HG02840 (cell line): ENCODE data around the gene CARS2.
"Not testable (repeated sequence)": the region's sequence is repeated elsewhere in the genome, so short reads cannot be mapped to it uniquely, and the experiment has no call there.

Experiments used
- ATAC-seq: cut with Tn5 transposase; IDR thresholded peaks from one replicate; pipeline ENCODE4 v1.9.1; 2021; ENCODE audit warnings: mild to moderate bottlenecking, moderate library complexity, moderate number of reproducible peaks; ENCODE audit not compliant: unreplicated experiment, low FRiP score

Gene CARS2

DNA sequence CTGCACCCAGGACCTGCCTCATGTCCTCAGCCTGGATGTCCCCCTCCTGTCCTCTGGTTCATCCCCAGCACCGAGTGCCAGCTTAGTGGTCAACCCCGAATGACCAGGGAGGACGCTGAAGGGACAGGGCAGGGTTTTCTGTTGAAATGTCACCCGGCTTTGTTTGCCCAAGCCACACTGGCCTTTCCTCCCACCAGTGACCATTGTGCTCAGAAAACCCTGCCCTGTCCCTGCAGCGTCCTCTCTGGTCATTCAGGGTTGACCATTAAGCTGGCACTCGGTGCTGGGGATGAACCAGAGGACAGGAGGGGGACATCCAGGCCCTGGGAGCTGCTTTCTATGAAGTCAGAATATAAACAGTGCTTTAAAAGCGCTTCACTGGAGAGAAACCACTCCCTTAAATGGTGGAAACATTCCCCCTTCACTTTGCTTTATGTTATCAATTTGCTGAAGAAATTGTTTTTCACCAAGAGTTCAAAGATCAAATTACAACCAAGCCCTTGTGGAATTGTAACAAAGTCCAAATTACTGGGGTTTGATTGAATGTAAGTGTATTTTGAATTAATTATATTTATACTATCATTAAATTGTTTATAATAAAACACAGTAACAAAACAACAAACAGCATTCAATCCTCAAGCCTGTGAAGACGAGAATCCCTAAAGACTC is 21.4 kb downstream of the CARS2 start:
- no peak for ATAC-seq

DNA sequence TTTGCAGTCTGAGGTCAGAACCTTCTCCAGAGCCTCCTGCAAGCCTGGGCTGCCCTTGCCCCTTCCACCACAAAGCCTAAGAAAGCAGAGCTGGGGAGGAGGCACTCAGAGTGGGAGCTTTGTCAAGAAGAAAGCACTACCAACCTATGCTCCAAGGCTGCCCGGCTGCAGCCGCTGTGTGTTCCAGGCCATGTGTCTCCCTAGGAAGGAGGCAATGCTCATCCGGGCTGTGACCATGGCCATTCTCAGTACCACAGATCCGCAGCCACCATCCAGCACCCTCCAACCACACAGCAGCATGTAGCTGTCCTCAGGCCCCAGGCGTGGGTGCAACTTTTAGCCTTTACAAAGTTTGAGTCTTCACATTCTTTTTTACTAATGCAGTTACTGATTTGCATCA is 22.0 kb downstream of the CARS2 start:
- no peak for ATAC-seq

DNA sequence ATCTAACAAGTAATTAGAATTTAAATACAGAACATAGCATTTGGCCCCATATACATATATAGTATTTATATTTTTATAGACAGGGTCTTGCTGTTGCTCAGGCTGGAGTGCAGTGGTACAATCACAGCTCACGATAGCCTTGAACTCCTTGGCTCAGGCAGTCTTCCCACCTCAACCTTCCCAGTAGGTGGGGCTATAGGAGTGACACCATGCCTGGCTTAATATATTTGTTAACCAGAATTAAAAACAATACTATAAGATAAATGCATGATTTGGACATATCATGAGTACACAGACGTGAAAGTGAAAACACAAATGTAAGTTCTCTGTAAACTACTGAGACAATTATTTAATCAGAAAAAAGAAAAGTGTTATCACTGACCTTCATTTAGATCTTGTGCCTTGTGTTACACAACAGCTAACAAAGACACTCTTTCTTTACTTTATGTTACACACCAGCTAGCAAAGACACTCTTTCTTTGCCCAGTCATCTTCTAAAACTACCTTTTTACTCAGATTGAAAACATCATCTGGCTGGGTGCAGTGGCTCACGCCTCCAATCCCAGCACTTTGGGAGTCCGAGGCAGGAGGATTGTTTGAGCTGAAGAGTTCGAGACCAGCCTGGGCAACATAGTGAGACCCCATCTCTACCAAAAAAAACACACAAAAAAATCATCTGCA is 22.6 kb downstream of the CARS2 start:
- no peak for ATAC-seq

- ATAC-seq: no peak
Measured at GRCh38 chr13:110682746-110683145, 23.2 kb downstream of the CARS2 start.

- no peak for ATAC-seq
Measured at GRCh38 chr13:110681868-110682550, 23.9 kb downstream of the CARS2 start.

GRCh38 chr13:110680852-110681251 is 25.1 kb downstream of the CARS2 start:
- ATAC-seq: no peak

DNA sequence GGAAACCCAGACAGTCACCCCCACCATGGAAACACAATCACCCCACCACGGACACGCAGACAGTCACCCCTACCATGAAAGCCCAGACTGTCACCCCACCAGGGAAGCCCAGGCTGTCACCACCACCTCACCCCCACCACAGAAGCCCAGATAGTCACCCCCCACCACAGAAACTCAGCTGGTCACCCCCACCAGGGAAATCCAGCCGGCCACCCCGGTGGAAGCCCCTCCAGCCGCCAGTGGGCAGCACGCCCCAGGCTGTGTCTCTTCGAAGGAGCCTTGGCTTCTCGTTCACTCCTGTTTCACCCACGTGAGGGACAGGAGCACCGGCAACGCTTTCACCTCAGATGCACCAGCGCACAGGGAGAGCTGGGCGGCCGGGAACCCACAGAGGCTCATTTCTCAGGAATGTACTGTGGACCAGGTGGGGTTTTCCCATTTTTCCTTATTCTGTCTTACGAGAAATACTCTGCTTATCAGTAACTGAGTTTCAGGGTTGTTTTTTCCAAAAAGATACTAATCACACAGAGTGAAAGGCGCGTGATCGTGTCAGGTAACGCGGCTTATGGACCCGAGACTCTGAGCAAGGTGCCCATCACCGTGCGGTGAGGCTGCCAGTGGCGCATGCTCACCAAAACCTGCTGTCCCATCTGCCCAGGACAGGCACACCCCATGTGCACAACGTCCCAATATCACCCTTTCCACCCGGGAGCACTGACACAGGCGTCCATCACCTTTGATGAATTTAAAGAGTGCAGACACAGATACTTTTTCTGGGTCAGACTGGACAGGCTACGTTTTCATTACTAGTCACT is 28.0 kb downstream of the CARS2 start:
- no peak for ATAC-seq

DNA sequence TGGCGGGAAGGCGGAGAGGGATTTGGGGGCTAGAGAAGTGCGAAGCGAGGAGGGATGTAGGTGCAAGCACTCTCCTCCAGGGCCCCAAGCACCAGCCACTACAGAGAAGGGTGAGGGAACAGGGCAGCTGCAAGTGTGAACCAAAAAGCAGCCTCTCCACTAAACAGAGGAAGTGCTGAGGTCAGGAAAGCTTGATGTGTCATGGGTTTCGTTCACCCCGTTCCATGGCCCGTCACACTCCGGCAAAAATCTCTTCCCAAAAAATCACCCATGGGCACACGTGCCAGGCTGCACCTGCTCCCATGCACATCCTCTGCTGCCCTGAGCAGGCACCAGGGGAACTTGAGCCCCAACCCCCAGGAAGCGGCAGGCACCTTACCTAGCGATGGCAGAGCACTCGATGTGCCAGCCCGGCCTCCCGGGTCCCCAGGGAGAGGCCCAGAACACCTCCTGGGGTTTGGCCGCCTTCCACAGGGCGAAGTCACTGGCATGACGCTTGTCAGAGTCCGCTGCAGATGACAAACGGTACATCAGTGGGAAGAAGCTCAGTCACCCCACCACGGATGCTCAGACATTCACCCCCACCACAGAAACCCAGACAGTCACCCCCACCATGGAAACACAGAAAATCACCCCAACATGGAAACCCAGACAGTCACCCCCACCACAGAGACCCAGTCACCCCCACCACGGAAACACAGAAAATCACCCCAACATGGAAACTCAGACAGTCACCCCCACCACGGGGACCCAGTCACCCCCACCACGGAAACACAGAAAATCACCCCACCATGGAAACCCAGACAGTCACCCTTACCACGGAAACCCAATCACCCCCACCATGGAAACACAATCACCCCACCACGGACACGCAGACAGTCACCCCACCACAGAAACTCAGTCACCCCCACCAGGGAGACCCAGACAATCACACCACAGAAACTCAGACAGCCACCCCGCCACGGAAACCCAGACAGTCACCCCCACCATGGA is 29.0 kb downstream of the CARS2 start:
- peak; percentile 67 for ATAC-seq

DNA sequence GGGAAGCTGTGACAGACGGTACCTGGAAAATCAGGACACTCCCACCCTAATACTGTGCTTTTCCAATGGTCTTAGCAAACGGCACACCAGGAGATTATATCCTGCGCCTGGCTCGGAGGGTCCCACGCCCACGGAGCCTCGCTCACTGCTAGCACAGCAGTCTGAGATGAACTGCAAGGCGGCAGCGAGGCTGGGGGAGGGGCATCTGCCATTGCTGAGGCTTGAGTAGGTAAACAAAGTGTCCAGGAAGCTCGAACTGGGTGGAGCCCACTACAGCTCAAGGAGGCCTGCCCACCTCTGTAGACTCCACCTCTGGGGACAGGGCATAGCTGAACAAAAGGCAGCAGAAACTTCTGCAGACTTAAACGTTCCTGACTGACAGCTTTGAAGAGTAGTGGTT is 36.1 kb downstream of the CARS2 start:
- ATAC-seq: not testable (repeated sequence)

DNA sequence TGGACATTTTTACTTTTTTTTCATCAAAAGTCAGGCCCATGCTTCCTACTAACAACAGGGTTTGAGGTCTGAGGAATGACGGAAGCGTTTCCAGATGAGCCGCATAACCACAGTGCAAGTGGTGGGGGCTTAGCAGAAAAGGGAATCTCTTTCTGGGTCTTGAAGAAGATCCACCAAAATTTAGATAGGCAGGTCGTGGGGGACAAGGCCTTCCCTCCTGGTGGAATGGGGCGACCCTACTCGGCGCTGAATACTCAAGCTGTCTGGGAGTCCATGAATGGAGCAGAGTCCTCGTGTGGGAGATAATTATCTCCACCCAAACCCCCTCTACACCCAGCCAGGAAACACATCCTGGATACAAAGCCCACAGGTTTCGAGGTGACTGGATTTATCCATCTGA is 36.9 kb downstream of the CARS2 start:
- ATAC-seq: no peak

- ATAC-seq: no peak
Measured at GRCh38 chr13:110666255-110666533, 39.7 kb downstream of the CARS2 start.

GRCh38 chr13:110665491-110666254 is 40.2 kb downstream of the CARS2 start:
- no peak for ATAC-seq

DNA sequence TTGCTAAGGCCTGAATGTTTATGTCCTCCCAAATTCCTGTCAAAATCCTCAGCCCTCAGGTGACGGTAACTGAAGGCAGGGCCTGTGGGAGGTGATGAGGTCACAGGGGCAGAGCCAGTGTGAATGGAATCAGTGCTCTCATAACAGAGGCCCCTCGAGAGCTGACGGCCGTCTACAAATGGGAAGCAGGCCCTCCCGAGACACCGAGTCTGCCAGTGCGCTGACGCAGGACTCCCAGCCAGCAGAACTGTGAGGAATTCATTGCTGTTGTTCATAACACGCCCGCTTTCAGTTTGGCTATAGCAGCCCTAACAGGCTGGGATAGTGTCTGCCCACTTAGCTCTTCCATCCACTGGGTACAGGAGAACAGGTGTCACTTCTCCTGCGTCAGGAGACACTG is 41.2 kb downstream of the CARS2 start:
- no peak for ATAC-seq

DNA sequence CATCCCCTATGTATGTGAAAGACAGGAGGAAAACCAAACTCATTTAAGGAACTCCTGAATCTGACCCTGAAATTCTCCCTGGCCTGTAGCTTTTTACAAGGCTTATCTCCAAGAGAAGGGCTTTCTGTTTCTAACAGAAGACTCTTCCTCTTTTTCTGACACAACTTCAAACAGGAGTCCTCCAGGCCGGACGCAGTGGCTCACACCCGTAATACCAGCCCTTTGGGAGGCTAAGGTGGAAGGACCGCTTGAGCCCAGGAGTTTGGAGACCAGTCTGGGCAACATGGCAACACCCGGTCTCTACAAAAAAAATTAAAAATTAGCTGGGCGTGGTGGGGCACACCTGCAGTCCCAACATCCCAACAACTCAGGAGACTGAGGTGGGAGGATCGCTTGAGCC is 41.9 kb downstream of the CARS2 start:
- no peak for ATAC-seq

GRCh38 chr13:110663491-110663890 is 42.4 kb downstream of the CARS2 start:
- ATAC-seq: no peak

GRCh38 chr13:110662777-110663443 is 43.0 kb downstream of the CARS2 start:
- no peak for ATAC-seq

DNA sequence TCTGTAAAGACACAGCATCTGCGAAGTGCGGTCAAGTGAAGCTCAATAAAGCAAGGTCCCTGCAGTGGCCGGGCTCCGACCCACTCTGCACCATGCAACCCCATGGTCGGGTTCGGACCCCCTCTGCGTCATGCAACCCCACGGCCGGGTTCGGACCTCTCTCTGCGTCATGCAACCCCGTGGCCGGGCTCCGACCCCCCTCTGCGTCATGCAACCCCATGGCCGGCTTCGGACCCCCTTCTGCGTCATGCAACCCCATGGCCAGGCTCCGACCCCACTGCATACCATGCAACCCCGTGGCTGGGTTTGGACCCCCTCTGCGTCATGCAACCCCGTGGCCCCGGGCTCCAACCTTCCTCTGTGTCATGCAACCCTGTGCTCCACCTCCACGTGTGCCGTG is 43.8 kb downstream of the CARS2 start:
- ATAC-seq: no peak

- no peak for ATAC-seq
Measured at GRCh38 chr13:110661256-110661655, 44.7 kb downstream of the CARS2 start.
